GM23338 (cell line): Measurements from ENCODE around the gene TAF4B. TPM values are rescaled to one million over a fixed set of nuclear protein-coding genes. Genes with fewer than 3 reads are reported as not detected.

Experiments
- ATAC-seq: fragments of 200-7000 bp; cut with Tn5 transposase; 3 replicates; pipeline ENCODE4 v1.9.1; 2020
- DNase-seq: peaks from one replicate; pipeline ENCODE4 v3.0.0-alpha.2; 2015; ENCODE audit warnings: low spot score
- H2AFZ ChIP-seq: fragments of 200-600 bp; sonication (generic); 2 replicates; pipeline ENCODE4 v1.8.0; 2016; ENCODE audit warnings: antibody characterized with exemption, mild to moderate bottlenecking, moderate library complexity
- H3F3A ChIP-seq: fragments of 200-600 bp; sonication (generic); replicated peaks from 2 replicates; pipeline ENCODE4 v1.8.0; 2017; ENCODE audit warnings: antibody characterized with exemption, mixed run types, low read depth
- H3K27ac ChIP-seq: fragments of 200-600 bp; sonication (generic); 2 replicates; pipeline ENCODE4 v1.6.1; 2016; ENCODE audit warnings: low read depth
- H3K27me3 ChIP-seq: fragments of 200-600 bp; sonication (generic); 2 replicates; pipeline ENCODE4 v1.8.0; 2016; ENCODE audit warnings: mild to moderate bottlenecking, mixed run types, moderate library complexity; ENCODE audit not compliant: insufficient read depth
- H3K36me3 ChIP-seq: fragments of 200-600 bp; sonication (generic); 2 replicates; pipeline ENCODE4 v1.8.0; 2016; ENCODE audit warnings: mild to moderate bottlenecking; ENCODE audit not compliant: insufficient read depth
- H3K4me1 ChIP-seq: fragments of 200-600 bp; sonication (generic); 2 replicates; pipeline ENCODE4 v1.8.0; 2016; ENCODE audit warnings: mild to moderate bottlenecking, moderate library complexity; ENCODE audit not compliant: insufficient read depth
- H3K4me2 ChIP-seq: fragments of 200-600 bp; sonication (generic); 2 replicates; pipeline ENCODE4 v1.7.1; 2017; ENCODE audit warnings: mixed run types
- H3K4me3 ChIP-seq: fragments of 200-600 bp; sonication (generic); 2 replicates; pipeline ENCODE4 v1.6.1; 2016; ENCODE audit warnings: mixed run types
- H3K79me2 ChIP-seq: fragments of 200-600 bp; sonication (generic); replicated peaks from 2 replicates; pipeline ENCODE4 v1.8.0; 2017; ENCODE audit warnings: mild to moderate bottlenecking; ENCODE audit not compliant: insufficient read depth
- H3K9me2 ChIP-seq: fragments of 200-600 bp; sonication (generic); 2 replicates; pipeline ENCODE4 v1.8.0; 2017; ENCODE audit not compliant: insufficient read depth
- H4K20me1 ChIP-seq: fragments of 200-600 bp; sonication (generic); replicated peaks from 2 replicates; pipeline ENCODE4 v1.8.0; 2017; ENCODE audit warnings: mild to moderate bottlenecking; ENCODE audit not compliant: insufficient read depth
- H3K27ac Mint-ChIP-seq: 2 replicates; pipeline ENCODE4 v1.8.0; 2020; ENCODE audit warnings: inconsistent platforms, mild to moderate bottlenecking, moderate library complexity, mixed read lengths
- H3K27me3 Mint-ChIP-seq: 3 replicates; pipeline ENCODE4 v1.8.0; 2022; ENCODE audit warnings: low read depth, mild to moderate bottlenecking, moderate library complexity, mixed read lengths, inconsistent platforms; ENCODE audit not compliant: insufficient read depth, poor library complexity
- H3K36me3 Mint-ChIP-seq: 3 replicates; pipeline ENCODE4 v1.8.0; 2021; ENCODE audit warnings: low read depth, mild to moderate bottlenecking, inconsistent platforms, moderate library complexity, mixed read lengths
- H3K4me1 Mint-ChIP-seq: 3 replicates; pipeline ENCODE4 v1.8.0; 2020; ENCODE audit warnings: mild to moderate bottlenecking, inconsistent platforms, mixed read lengths
- H3K4me3 Mint-ChIP-seq: 3 replicates; pipeline ENCODE4 v1.8.0; 2021; ENCODE audit warnings: moderate library complexity, mild to moderate bottlenecking, inconsistent platforms, mixed read lengths
- H3K9me3 Mint-ChIP-seq: 3 replicates; pipeline ENCODE4 v1.8.0; 2020; ENCODE audit warnings: moderate library complexity, mild to moderate bottlenecking, inconsistent platforms, mixed read lengths
- EZH2 ChIP-seq: fragments of 200-600 bp; sonication (generic); IDR thresholded peaks from one replicate; pipeline ENCODE4 v1.8.0; 2017; ENCODE audit warnings: antibody characterized with exemption, mild to moderate bottlenecking, low read depth; ENCODE audit not compliant: unreplicated experiment
- STAT1 ChIP-seq: IDR thresholded peaks from one replicate; pipeline ENCODE4 v1.6.1; 2016; ENCODE audit warnings: antibody characterized with exemption; ENCODE audit not compliant: unreplicated experiment
- ZNF462 ChIP-seq: fragments of 250-450 bp; sonication (Bioruptor Pico); IDR thresholded peaks from 2 replicates; pipeline ENCODE4 v1.5.0; 2020; ENCODE audit warnings: mild to moderate bottlenecking, moderate library complexity
- polyA plus RNA-seq: library from polyadenylated mRNA; unstranded; fragments of >200 nt; fragmentation: Nextera tagmentation; extraction: Ambion mirVana; gene quantifications from 2 replicates; pipeline ENCODE4 v1.2.1, GENCODE V29; 2016
- total RNA-seq: library from RNA; depleted of rRNA; stranded (reverse); fragments of >200 nt; shearing (Covaris generic); gene quantifications from 2 replicates; pipeline ENCODE4 v1.2.3, GENCODE V29; 2014
- TF ChIP-seq, protein P1 (sequence below), 2 experiments: fragments of 200-600 bp in 1 of 2; sonication (generic) in 1 of 2; conservative IDR thresholded peaks; 2 replicates each; pipeline versions ENCODE4 v1.5.1 to v1.6.1; 2016 to 2017; ENCODE audit warnings: antibody characterized with exemption in 2 of 2, low read depth in 2 of 2, mild to moderate bottlenecking in 2 of 2, moderate library complexity in 1 of 2

The TAF4B gene
- total and polyA plus RNA-seq, 2 experiments from 2014 or later: 9.4 to 27.3 TPM

DNA sequence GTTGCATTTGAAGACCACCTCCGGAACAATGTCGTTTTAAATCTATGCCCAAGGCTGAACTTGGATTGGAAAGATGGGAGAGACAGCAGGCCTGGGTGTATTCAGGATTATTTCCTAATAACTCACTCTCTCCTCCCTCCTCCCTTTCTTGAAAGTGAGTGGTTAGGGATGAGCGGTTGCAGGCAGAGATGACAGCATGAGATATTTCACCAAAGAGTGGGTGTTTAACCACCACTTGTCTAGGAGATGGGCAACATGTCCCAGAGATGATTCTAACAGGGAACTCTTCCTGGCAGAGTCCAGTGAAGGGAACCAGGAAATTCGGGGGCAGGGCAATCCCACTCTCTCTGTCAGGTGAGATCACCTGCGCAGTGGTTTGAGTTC is 198.9 kb downstream of the TAF4B start:
- H2AFZ ChIP-seq: 0 out of 2 replicates have a peak overlapping the region, but pooled peaks have one; percentile 49
- H3K9me2 ChIP-seq: peaks cover 13% of the 10 kb centered on the region
- no peaks in the 10 kb centered on the region for H3K27me3 ChIP-seq
- no peaks in the 10 kb centered on the region for H3K9me3 Mint-ChIP-seq
- H3K36me3 Mint-ChIP-seq: no peaks in the 10 kb centered on the region
- DNase-seq: no peak
- H3K27ac ChIP-seq: no peak overlapping the region
- H3K27me3 Mint-ChIP-seq: peaks cover 6% of the 10 kb centered on the region
- H3F3A ChIP-seq: no peaks in the 10 kb centered on the region
- no peak overlapping the region for H3K4me2 ChIP-seq
- H3K79me2 ChIP-seq: no peaks in the 10 kb centered on the region
- peaks cover 16% of the 10 kb centered on the region; the same call in 1 of the 2 replicates for H3K4me1 ChIP-seq
- H3K4me1 Mint-ChIP-seq: peaks cover 11% of the 10 kb centered on the region
- TF ChIP-seq EZH2 (no peak), STAT1 (no peak), ZNF462 (no peak)
- TF ChIP-seq, protein P1, sequence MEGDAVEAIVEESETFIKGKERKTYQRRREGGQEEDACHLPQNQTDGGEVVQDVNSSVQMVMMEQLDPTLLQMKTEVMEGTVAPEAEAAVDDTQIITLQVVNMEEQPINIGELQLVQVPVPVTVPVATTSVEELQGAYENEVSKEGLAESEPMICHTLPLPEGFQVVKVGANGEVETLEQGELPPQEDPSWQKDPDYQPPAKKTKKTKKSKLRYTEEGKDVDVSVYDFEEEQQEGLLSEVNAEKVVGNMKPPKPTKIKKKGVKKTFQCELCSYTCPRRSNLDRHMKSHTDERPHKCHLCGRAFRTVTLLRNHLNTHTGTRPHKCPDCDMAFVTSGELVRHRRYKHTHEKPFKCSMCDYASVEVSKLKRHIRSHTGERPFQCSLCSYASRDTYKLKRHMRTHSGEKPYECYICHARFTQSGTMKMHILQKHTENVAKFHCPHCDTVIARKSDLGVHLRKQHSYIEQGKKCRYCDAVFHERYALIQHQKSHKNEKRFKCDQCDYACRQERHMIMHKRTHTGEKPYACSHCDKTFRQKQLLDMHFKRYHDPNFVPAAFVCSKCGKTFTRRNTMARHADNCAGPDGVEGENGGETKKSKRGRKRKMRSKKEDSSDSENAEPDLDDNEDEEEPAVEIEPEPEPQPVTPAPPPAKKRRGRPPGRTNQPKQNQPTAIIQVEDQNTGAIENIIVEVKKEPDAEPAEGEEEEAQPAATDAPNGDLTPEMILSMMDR (conservative IDR thresholded peaks at IDR 0.05; ENCODE audit: low read depth in 2 of 2): no peak
- no peak for ATAC-seq
- no peaks in the 10 kb centered on the region for H4K20me1 ChIP-seq
- no peak overlapping the region for H3K4me3 Mint-ChIP-seq
- no peak overlapping the region for H3K27ac Mint-ChIP-seq
- H3K36me3 ChIP-seq: no peaks in the 10 kb centered on the region
- no peak overlapping the region for H3K4me3 ChIP-seq
